Duodenal mucosa (tissue), 2 donors: Measurements from ENCODE around the gene MACF1.

ENCODE experiments used
- H3K27ac ChIP-seq: one replicate; pipeline ENCODE4 v1.7.0; 2013; ENCODE audit warnings: low read depth, low read length
- H3K27me3 ChIP-seq, 2 donors: one replicate each; pipeline ENCODE4 v1.7.0; 2013; ENCODE audit warnings: low read length in 2 of 2, control low read depth in 1 of 2; ENCODE audit not compliant: insufficient read depth in 2 of 2, control insufficient read depth in 1 of 2
- H3K36me3 ChIP-seq, 2 donors: one replicate each; pipeline ENCODE4 v1.7.0; 2013; ENCODE audit warnings: low read length in 2 of 2, control low read depth in 1 of 2; ENCODE audit not compliant: insufficient read depth in 2 of 2, control insufficient read depth in 1 of 2
- H3K4me1 ChIP-seq, 2 donors: one replicate each; pipeline ENCODE4 v1.7.0; 2013; ENCODE audit warnings: low read length in 2 of 2, control low read depth in 1 of 2; ENCODE audit not compliant: insufficient read depth in 2 of 2, control insufficient read depth in 1 of 2
- H3K4me3 ChIP-seq, 2 donors: one replicate each; pipeline ENCODE4 v1.7.0; 2013; ENCODE audit warnings: low read length in 2 of 2, low read depth in 1 of 2
- H3K9ac ChIP-seq, 2 donors: one replicate each; pipeline ENCODE4 v1.7.0; 2013; ENCODE audit warnings: low read length in 2 of 2, low read depth in 1 of 2
- H3K9me3 ChIP-seq, 2 donors: one replicate each; pipeline ENCODE4 v1.7.0; 2013; ENCODE audit warnings: low read length in 2 of 2, control low read depth in 1 of 2; ENCODE audit not compliant: control insufficient read depth in 1 of 2

Gene MACF1

DNA sequence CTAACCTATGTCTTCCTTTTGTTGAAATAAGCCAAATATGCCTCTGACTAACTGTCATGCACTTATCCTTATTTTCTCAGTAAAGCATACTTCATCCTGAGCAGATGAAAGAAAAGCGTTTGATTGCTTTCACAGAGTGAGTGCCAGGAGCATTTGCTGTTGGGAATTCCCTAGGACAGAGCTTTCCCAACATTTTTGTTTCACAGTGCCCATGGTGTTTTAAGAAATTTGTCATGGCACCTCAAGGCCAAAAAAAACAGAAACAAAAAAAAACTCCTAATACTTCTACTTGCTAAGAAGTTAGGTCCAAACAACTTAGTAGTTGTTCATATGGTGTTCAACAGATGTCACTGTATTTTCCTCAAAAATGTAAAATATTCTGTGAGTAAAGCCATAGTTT lies 166.1 kb downstream of the MACF1 start:
- H3K4me1 ChIP-seq = no peaks in the 10 kb centered on the region
- no peak overlapping the region for H3K9ac ChIP-seq
- peaks cover 12 to 45% of the 10 kb centered on the region in 2 donors for H3K36me3 ChIP-seq
- H3K27ac ChIP-seq = no peak overlapping the region
- no peaks in the 10 kb centered on the region for H3K27me3 ChIP-seq
- no peak overlapping the region for H3K4me3 ChIP-seq
- H3K9me3 ChIP-seq = no peaks in the 10 kb centered on the region

DNA sequence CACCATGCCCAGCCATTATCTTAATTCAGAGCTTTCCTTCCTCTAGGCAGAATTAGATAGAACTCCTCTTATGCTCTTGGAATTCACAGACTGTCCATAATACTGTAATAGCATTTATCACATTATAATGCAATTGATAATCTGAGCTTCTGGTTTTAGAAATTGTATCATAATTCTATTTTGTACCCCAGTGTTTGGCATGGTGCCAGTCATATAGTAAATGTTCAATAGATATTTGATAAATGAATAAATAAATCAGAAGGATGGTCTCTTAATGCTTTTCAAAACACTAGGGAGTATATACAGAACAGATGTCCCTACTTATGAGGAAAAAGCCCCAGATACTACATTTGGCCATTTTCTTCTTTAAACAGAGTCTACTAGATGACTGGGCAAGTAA lies 167.6 kb downstream of the MACF1 start:
- Histone ChIP-seq H3K4me3 (no peak overlapping the region), H3K4me1 (no peaks in the 10 kb centered on the region), H3K27me3 (no peaks in the 10 kb centered on the region), H3K27ac (no peak overlapping the region), H3K9ac (no peak overlapping the region), H3K9me3 (no peaks in the 10 kb centered on the region), H3K36me3 (peaks cover 12 to 45% of the 10 kb centered on the region in 2 donors)

DNA sequence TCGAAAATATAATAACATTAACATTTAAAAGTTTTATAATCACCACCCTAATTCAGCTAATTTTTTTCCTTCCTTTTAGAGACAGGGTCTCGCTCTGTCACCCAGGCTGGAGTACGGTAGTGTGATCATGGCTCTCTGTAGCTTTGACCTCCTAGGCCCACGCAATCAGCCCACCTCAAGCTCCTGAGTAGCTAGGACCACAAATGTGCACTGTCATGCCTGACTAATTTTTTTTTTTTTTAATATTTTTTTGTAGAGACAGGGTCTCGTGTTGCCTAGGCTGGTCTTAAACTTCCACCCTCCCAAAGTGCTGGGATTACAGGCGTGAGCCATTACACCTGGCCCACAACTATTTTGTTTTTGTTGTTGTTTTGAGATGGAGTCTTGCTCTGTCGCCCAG lies 172.2 kb downstream of the MACF1 start:
- H3K4me1 ChIP-seq = no peaks in the 10 kb centered on the region
- peaks cover 14 to 46% of the 10 kb centered on the region in 2 donors for H3K36me3 ChIP-seq
- H3K4me3 ChIP-seq = no peak overlapping the region
- H3K9me3 ChIP-seq = no peaks in the 10 kb centered on the region
- H3K9ac ChIP-seq = no peak overlapping the region
- no peak overlapping the region for H3K27ac ChIP-seq
- H3K27me3 ChIP-seq = no peaks in the 10 kb centered on the region

DNA sequence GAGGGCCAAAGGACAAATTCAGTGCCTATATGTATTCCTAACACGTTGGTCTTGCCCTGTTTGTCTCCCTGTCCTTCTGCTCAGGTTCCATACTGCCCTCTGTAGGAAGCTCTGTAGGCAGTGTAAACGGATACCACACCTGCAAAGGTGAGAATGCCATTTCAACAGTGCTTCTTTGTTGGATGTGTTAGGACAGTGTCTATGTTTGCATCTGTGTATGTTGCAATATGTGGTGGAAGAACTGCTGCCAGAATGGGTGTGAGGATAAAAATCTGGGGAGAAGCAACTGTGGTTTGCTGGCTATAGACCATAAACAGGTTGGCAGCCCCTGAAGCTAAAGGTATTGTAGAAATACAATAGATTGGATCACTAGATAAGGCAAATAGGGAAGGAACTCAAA lies 173.9 kb downstream of the MACF1 start:
- peaks cover 21 to 52% of the 10 kb centered on the region in 2 donors for H3K36me3 ChIP-seq
- no peaks in the 10 kb centered on the region for H3K9me3 ChIP-seq
- H3K4me3 ChIP-seq = no peak overlapping the region
- no peaks in the 10 kb centered on the region for H3K4me1 ChIP-seq
- H3K27me3 ChIP-seq = no peaks in the 10 kb centered on the region
- no peak overlapping the region for H3K9ac ChIP-seq
- no peak overlapping the region for H3K27ac ChIP-seq

DNA sequence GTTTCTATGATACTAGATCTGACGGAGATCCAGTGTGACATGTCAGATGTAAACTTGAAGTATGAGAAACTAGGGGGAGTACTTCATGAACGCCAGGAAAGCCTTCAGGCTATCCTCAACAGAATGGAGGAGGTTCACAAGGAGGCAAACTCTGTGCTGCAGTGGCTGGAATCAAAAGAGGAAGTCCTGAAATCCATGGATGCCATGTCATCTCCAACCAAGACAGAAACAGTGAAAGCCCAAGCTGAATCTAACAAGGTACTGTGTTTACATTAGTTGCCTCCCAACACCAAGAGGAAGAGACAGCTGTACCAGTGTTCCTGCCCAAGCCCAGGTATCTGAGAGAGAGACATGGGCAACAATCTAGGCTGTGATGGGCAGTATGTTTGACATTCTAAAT lies 174.7 kb downstream of the MACF1 start:
- no peaks in the 10 kb centered on the region for H3K4me1 ChIP-seq
- H3K27ac ChIP-seq = no peak overlapping the region
- H3K4me3 ChIP-seq = no peak overlapping the region
- H3K9ac ChIP-seq = no peak overlapping the region
- peaks cover 21 to 53% of the 10 kb centered on the region in 2 donors for H3K36me3 ChIP-seq
- no peaks in the 10 kb centered on the region for H3K9me3 ChIP-seq
- no peaks in the 10 kb centered on the region for H3K27me3 ChIP-seq

DNA sequence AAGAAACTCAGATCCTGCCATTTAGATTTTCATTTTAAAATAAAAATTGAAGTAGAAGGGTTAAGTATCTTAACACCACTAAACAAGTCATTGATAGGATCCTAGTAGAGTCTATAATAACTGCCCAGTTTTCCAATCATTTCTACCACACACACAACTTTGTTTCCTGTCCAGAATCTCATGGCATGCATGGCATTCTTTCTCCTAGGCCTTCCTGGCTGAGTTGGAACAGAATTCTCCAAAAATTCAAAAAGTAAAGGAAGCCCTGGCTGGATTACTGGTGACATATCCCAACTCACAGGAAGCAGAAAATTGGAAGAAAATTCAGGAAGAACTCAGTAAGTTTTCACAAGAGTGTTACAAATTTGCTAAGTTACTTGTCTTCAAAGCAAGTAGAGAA lies 175.5 kb downstream of the MACF1 start:
- Histone ChIP-seq H3K4me1 (no peaks in the 10 kb centered on the region), H3K4me3 (no peak overlapping the region), H3K27ac (no peak overlapping the region), H3K36me3 (peaks cover 21 to 55% of the 10 kb centered on the region in 2 donors), H3K27me3 (no peaks in the 10 kb centered on the region), H3K9ac (no peak overlapping the region), H3K9me3 (no peaks in the 10 kb centered on the region)

DNA sequence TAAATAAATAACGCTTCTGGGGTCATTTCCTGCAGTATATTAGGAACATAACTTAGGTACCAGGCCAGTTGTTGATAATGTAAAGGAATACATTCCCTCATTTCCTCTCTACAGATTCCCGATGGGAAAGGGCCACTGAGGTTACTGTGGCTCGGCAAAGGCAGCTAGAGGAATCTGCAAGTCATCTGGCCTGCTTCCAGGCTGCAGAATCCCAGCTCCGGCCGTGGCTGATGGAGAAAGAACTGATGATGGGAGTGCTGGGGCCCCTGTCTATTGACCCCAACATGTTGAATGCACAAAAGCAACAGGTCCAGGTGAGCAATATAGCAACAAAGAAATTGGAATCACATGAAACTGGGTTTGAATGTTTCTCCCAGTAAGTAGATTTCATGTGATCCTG lies 177.3 kb downstream of the MACF1 start:
- Histone ChIP-seq H3K4me3 (no peak overlapping the region), H3K4me1 (peaks cover 0 to under 1% of the 10 kb centered on the region in 2 donors), H3K27ac (no peak overlapping the region), H3K9ac (no peak overlapping the region), H3K9me3 (no peaks in the 10 kb centered on the region), H3K27me3 (no peaks in the 10 kb centered on the region), H3K36me3 (peaks cover 32 to 64% of the 10 kb centered on the region in 2 donors)

DNA sequence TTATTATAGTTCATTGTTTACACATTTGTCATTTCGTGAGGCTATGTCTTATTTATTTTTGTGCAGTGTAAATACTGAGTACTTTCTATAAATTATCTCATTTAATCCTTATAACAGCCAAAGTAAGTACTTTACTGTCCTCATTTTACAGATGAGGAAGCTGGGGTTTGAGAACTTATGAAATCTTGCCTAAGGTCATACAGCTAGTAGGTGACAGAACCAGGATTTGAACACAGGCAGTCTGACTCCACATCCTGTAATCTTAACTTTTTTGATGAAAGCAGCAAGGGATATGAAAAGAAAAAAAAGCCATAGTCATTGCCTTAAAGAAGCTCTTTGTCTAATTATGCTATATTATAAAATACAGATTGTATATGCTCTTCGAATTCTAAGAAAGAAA lies 179.8 kb downstream of the MACF1 start:
- no peak overlapping the region for H3K27ac ChIP-seq
- no peak overlapping the region for H3K4me3 ChIP-seq
- peaks cover 0 to 5% of the 10 kb centered on the region in 2 donors for H3K4me1 ChIP-seq
- H3K9ac ChIP-seq = no peak overlapping the region
- no peaks in the 10 kb centered on the region for H3K9me3 ChIP-seq
- no peaks in the 10 kb centered on the region for H3K27me3 ChIP-seq
- H3K36me3 ChIP-seq = peaks cover 42 to 70% of the 10 kb centered on the region in 2 donors

DNA sequence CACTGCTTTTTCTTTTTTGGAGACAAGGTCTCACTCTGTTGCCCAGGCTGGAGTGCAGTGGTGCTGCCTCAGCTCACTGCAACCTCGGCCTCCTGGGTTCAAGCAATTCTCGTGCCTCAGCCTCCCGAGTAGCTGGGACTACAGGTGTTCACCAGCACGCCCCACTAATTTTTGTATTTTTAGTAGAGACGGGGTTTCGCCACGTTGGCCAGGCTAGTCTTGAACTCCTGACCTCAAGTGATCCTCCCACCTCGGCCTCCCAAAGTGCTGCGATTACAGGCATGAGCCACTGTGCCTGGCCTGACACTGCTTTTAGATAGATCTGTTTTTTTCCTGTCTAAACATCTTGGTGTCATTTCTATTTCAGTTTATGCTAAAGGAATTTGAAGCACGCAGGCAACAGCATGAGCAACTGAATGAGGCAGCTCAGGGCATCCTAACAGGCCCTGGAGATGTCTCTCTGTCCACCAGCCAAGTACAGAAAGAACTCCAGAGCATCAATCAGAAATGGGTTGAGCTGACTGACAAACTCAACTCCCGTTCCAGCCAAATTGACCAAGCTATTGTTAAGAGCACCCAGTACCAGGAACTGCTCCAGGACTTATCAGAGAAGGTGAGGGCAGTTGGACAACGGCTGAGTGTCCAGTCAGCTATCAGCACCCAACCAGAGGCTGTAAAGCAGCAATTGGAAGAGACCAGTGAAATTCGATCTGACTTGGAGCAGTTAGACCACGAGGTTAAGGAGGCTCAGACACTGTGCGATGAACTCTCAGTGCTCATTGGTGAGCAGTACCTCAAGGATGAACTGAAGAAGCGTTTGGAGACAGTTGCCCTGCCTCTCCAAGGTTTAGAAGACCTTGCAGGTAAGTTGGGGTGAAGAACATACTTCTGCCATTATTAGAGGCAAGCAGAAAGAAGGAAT lies 180.8 kb downstream of the MACF1 start:
- Histone ChIP-seq H3K27me3 (no peaks in the 10 kb centered on the region), H3K27ac (no peak overlapping the region), H3K4me3 (no peak overlapping the region), H3K9me3 (no peaks in the 10 kb centered on the region), H3K36me3 (peaks cover 46 to 68% of the 10 kb centered on the region in 2 donors), H3K9ac (no peak overlapping the region), H3K4me1 (peaks cover 0 to 5% of the 10 kb centered on the region in 2 donors)

DNA sequence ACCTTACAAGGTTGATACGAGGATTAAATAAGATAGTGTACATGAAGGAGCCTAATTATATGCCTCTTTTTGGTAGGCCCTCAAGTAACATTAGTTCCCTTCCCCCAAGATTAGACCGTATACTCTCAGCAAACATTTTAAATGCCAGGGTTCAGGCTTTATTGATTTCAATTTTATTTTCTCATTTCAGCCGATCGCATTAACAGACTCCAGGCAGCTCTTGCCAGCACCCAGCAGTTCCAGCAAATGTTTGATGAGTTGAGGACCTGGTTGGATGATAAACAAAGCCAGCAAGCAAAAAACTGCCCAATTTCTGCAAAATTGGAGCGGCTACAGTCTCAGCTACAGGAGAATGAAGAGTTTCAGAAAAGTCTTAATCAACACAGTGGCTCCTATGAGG lies 182.5 kb downstream of the MACF1 start:
- Histone ChIP-seq H3K9me3 (no peaks in the 10 kb centered on the region), H3K4me3 (no peak overlapping the region), H3K27ac (no peak overlapping the region), H3K9ac (no peak overlapping the region), H3K27me3 (no peaks in the 10 kb centered on the region), H3K4me1 (peaks cover 8 to 13% of the 10 kb centered on the region in 2 donors), H3K36me3 (peaks cover 38 to 58% of the 10 kb centered on the region in 2 donors)
